Nucleus accumbens (tissue), 56 donors: Measurements from ENCODE around the gene MYO3A.
"Not testable (repeated sequence)": the region's sequence is repeated elsewhere in the genome, so short reads cannot be mapped to it uniquely, and the experiment has no call there.

ENCODE experiments used
- DNase-seq, 56 donors: peaks; one replicate each; lab custom pipeline; 2025; lab: John Stamatoyannopoulos, UW

MYO3A gene

DNA sequence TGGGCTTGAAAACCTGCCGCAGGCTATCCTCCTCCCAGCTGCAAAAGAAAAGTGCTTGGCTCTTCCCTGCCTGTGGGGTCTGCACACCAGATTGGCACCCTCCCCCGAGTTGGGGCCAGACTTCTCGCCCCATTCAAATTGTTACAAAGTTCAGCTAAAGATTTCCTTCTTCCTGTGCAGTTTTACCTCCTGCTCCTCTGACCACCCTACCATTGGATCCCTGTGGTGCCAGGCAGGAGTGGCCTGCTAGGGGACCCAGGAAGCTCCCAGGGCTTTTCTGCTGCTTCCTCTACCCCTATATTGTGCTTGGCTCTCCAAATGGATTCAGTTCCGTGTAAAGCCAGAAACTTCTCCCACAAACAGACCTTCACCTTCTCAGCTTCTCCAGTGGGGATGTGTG is 147.4 kb downstream of the MYO3A start:
- DNase-seq: no peak

DNA sequence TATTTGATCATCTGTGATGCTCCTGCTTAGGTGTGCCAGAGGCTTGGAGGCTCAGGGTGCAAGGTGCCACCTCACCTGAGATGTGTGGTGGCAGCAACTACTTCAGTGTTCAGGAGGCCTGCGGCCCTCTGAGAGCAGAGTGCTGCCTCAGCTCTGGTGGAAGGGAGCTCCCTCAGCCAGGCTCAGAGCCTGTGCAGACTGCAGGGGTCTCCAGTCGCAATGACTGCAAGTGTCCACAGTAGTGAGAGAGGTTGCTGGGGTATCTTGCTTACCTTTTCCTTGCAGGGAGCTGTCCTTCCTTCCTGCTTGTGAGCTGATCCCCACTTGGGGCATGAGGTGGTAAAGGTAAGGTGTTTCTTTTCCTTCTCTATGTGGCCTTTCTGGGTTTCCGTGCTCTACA is 151.5 kb downstream of the MYO3A start:
- no peak for DNase-seq

GRCh38 chr10:26087666-26088065 is 153.6 kb downstream of the MYO3A start:
- no peak for DNase-seq

DNA sequence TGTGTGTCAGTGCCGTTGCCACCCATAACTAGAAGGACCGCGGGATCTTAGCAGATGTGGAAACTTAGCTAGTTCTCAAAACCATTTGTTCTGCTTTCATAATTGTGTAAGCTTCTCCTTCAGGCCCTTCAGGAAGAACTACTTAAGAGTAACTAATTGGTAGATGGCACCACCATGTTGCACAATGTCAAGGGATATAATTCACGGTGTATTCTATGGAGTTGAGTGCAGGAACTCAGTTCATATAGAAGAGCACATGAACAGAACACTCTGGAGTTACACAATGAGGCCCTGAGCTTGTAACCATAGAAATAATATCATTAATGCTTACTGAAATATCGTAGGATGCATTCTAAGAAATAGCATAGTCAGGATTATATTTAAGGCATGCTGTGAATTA is 156.0 kb downstream of the MYO3A start:
- DNase-seq: no peak

GRCh38 chr10:26090762-26091161 is 156.7 kb downstream of the MYO3A start:
- no peak for DNase-seq

DNA sequence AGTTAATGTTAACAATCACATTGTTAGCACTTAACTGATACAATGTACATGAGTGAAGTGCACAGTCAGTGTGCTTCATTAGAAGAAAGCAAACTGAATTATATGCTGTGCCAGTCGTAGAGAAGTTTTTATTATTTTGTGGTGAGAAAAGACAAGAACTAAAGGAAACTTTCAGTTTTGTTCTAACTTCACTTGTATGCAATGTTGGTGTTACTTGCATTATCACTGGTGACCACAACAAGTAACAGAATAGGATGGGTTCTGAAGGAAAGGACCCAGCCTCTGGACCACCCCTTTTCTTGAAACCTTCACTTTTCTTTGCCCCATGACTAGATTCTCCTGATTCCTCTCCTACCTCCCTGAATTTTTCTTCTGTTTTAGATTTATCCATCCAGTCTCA is 159.2 kb downstream of the MYO3A start:
- DNase-seq: no peak

GRCh38 chr10:26095781-26096180 is 161.8 kb downstream of the MYO3A start:
- no peak for DNase-seq

- DNase-seq: not testable (repeated sequence)
Measured at GRCh38 chr10:26097549-26097948, 163.5 kb downstream of the MYO3A start.

DNA sequence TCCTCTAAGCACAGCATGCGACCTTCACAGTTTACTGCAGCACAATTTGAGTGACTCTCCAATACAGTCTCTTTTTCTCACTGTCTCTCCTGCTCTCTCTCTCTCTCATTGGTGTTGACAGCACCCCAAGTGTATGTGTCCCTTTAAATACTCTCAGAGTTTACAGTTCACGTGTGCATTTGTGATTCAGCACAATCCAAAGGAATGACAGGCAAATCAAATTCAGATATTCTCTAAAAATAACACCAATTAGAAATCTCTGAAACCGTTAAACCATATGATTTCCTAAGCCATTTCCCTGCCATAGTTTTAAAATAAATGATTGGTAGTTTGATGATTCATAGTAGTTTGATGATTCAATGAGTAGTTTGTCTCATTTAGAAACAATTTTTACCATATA is 178.5 kb downstream of the MYO3A start:
- DNase-seq: no peak

- DNase-seq: no peak
Measured at GRCh38 chr10:26138613-26139012, 204.6 kb downstream of the MYO3A start.

DNA sequence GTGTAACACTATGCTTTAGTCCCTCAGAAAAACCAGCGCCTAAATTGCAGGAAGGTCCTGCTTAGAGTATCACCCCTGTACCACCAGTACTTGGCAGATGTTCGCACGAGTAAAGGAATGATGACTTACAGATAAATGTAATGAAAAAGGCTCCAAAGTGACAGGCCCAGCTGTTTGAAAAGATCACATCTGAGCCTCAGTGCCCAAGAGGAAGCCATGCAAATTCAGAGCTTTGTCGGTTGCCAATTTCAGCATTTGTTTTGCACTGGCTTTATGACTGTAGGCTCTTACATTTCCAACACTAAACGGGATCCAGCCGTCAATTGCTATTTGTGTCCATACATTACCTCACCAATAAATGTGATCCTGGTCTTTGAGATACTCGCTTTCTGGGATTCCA is 222.0 kb downstream of the MYO3A start:
- no peak for DNase-seq

GRCh38 chr10:26157734-26158133 is 223.7 kb downstream of the MYO3A start:
- DNase-seq: no peak

DNA sequence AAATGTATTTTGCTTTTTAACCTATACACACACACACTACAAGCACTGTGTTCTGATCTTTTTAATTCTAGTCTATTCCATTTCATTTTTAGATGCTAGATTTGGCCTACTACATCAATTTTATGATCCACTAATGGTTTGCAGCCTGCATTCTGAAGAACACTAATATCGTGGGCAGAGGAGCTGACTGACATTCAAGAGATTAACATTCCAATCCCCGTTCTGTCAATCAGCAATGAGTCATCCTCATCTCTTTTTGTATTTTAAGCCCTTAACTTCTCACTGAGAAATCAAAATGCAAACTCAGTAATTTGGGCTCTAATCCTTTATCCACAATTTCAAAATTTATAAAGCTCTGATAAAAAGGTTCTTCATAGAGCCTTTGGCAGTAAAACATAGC is 235.4 kb downstream of the MYO3A start:
- peak in 5 of 56 donors; percentile 2 to 45 (median 5) for DNase-seq

- DNase-seq: no peak
Measured at GRCh38 chr10:26172131-26172530, 238.1 kb downstream of the MYO3A start.

GRCh38 chr10:26173837-26174236 is 239.8 kb downstream of the MYO3A start:
- no peak for DNase-seq

DNA sequence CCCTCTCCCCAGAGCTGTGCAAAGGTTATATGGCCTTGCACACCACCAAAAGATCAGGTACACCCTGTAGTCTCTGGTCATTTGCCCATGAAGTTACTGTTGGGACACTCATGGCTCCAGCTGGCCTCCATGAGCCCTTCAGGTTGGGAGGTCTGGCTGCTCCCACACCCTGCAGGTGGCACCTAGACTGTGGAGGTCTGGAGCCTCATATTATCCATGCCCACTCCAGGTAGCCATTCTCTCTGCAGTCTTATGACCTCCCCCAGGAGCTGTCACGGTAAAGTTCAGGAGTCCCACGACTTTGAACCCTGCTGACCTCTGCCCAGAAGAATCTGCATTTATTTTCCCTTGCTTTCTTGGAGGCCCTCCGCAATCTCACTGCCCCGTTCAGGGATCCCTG is 243.3 kb downstream of the MYO3A start:
- no peak for DNase-seq

DNA sequence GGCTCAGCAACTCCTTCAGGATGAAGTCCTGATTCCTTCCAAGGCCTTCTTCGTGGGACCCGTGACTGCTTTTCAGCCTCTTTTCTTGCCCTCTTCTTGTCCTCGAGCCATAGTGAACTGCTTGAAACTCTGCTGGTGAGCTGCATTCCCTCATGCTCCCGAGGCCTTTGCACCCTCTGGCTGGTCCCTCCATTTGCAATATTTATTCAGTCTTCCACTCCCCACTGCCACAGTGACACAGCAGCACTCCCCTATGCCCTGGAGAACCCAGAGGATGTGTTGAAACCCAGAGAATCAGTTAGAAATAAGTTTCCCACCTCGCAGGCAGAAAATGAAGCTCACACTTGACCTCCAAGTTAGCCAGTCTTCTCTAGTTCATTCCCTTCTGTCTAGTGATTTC is 260.2 kb downstream of the MYO3A start:
- DNase-seq: no peak

- no peak for DNase-seq
Measured at GRCh38 chr10:26197248-26197647, 263.2 kb downstream of the MYO3A start.

DNA sequence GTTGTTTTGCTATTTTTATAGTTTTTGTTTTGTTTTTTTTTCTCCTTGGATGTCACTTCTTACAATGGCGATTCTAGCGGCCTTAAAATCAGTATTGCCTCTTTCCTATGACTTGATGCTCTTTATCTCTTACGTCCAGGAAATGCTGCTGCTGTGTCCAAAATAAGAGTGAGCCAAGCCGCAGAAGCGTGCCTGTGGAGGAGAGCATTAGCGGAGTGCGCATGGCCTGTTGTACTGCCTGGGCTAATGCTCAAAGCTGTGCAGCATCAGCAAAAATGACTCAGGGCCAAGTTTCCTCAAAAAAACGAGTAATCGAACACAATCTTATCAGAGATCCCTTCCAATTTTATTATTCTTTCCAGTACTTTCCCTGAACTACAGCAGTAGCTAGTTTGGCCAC is 264.1 kb downstream of the MYO3A start:
- no peak for DNase-seq

DNA sequence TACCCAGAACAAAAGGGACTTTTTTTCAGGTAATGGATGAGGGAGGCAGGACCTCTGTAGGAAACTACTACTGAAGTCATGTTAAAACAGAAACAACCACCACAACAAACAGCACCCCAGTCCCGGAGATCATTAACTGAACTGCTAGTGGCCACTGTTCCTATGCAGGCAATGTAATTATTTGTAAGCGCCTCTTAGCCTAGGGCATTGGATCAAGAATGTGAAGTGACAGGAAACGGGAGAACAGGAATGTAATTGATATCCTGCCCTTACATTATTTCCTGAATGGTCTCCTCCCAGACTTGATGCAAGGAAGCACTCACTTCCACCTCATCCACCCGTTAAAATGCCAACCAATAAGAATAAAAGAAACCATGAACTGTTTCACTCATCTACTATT is 265.8 kb downstream of the MYO3A start:
- no peak for DNase-seq

GRCh38 chr10:26205223-26205622 is 271.2 kb downstream of the MYO3A start:
- DNase-seq: no peak

GRCh38 chr10:26211781-26212444 is 277.9 kb downstream of the MYO3A start:
- DNase-seq: no peak

- DNase-seq: no peak
Measured at GRCh38 chr10:26212511-26212910, 278.5 kb downstream of the MYO3A start.
